Hematopoietic multipotent progenitor cell treated with erythropoietin and hydrocortisone succinate and interleukin-3 and kit ligand, for 17 days (in vitro differentiated cells): ENCODE results near the gene WEE1.
A peak's percentile ranks its signal among the peaks of the same experiment; 100 is the strongest.

Source experiments
- DNase-seq: peaks from one replicate; pipeline ENCODE4 v3.0.0-alpha.2; 2015; ENCODE audit warnings: low spot score

The WEE1 gene

GRCh38 chr11:9566561-9567063 lies 6.9 kb upstream of the WEE1 start:
- DNase-seq, result peak; percentile 24

- DNase-seq, result no peak
These were observed 6.1 kb upstream of the WEE1 start for GRCh38 chr11:9567401-9567800.

- DNase-seq, result no peak
These were observed 5.2 kb upstream of the WEE1 start for GRCh38 chr11:9568161-9568853.

- peak; percentile 21 for DNase-seq
These were observed 4.4 kb upstream of the WEE1 start for GRCh38 chr11:9568854-9569587.

GRCh38 chr11:9569588-9570164 lies 3.8 kb upstream of the WEE1 start:
- DNase-seq, result no peak

DNA sequence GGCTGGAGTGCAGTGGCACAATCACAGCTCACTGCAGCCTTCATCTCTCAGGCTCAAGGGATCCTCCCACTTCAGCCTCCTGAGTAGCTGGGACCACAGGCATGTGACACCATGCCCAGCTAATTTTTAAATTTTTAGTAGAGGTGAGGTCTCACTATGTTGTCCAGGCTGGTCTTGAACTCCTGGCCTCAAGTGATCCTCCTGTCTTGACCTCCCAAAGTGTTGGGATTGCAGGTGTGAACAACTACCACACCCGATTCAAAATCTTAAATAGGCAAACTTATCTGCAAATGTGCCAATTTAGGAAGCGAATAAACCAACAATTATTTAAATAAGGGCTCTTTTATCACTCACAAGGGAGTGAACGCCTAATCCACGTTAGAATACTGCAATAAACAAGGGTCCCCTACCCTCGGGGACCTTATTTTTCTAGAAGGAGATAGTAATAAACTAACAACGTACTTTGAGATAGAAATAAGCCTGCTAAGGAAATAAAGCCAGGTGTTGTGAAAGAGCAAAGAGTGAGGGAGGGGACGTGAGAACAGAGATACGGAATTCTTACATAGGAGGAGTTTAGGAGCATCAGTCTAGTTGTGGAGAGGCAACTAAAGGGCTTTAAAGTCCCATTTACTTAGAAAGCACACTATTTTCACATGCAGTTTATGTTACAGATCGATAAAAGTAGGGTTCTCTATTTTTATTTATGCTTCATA lies 3.0 kb upstream of the WEE1 start:
- DNase-seq, result no peak

GRCh38 chr11:9571071-9571762 lies 2.3 kb upstream of the WEE1 start:
- DNase-seq, result no peak

DNA sequence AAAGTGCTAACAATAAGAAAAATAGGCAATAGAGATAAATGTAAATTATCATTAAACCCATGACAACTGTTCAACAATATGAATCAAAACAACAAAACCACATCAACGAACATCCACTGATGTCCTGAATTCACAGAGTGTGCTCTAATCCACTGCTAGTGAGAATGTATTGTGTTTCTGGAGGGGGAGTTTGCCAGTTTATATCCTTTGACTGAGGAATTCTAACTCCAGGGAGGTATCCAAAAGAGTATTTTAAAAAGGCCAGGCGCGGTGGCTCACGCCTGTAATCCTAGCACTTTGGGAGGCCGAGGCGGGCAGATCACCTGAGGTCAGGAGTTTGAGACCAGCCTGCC lies 1.7 kb upstream of the WEE1 start:
- DNase-seq, result no peak

DNA sequence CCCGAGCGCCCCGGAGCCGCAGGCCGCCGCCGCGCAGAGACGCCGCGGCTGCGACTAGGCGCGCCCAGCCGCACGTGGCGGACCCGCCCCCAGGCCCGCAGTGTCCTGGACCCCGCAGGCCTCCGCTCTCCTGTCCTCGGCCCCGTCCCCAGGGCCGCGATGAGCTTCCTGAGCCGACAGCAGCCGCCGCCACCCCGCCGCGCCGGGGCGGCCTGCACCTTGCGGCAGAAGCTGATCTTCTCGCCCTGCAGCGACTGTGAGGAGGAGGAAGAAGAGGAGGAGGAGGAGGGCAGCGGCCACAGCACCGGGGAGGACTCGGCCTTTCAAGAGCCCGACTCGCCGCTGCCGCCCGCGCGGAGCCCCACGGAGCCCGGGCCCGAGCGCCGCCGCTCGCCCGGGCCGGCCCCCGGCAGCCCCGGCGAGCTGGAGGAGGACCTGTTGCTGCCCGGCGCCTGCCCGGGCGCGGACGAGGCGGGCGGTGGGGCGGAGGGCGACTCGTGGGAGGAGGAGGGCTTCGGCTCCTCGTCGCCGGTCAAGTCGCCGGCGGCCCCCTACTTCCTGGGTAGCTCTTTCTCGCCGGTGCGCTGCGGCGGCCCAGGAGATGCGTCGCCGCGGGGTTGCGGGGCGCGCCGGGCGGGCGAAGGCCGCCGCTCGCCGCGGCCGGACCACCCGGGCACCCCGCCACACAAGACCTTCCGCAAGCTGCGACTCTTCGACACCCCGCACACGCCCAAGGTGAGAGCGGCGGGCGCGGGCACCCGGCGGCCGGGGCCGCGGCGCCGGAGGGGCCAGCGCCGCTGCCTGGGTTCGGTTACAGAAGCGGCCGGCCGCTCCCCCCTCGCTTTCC lies 528 bp downstream of the WEE1 start:
- DNase-seq, result no peak

- no peak for DNase-seq
These were observed 1.3 kb downstream of the WEE1 start for GRCh38 chr11:9574622-9575259.

DNA sequence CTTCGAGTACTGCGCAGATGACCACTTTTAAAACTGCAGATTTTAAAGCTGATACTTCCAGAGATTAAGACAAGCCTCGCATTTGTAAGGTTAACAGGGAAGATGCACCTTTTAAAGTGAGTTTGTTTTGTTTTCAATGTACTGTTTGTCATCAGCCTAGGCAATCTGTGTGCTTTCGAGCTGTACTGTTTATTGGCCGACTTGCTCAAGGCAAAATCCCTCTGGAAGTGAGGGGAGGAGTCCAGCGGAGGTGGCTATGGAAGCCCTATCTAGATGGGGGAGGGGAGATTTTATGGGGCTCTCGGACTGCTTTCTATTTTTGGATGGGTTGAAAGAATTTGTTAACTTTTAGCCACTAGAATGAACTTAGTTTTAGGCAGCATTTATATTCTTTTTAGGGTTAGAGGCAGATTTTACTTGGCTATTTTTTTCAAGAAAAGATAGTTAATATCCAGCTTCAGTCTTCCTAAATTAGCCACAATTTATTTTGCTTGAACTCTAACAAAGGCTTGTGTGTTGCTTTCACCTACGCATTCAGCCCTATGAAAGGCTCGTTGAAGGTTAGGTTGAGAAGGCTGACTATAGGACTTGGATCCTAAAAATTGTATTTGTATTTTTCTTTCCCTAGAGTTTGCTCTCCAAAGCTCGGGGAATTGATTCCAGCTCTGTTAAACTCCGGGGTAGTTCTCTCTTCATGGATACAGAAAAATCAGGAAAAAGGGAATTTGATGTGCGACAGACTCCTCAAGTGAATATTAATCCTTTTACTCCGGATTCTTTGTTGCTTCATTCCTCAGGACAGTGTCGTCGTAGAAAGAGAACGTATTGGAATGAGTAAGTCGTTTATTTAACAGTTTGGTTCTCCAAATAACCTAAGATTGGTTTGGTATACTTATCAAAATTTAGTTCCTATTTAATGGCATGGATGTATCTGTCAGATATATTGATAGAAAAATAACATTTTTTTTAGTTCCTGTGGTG lies 2.1 kb downstream of the WEE1 start:
- DNase-seq, result peak; percentile 61

DNA sequence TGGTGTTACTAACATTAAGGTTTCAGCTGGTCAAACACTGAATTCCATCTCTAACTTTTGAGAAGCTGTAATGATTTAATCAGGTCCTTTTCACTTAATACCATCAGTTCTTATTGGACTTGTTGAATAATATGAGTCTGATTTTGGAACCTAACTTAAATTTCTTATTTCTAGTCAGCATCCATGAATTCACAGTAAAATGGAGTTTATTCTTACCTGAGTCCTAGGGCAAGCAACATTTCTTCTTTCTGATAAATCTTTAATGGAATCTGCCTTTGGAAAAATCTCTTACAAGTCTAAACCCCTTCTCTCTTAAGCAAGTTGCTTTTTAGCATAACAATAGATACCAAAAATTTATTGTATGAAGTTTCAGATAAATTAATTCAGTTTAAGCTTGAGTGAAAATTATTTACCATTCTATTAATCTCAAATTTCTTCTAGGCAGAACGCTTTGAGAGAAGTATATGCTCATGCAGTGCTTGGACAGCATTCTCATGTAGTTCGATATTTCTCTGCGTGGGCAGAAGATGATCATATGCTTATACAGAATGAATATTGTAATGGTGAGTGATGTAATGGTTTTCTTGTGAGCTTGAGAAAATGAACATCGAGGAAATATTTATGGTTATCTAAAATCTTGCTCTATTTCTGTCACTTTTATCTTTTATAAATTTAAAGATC lies 3.4 kb downstream of the WEE1 start:
- no peak for DNase-seq

GRCh38 chr11:9577556-9577955 lies 4.1 kb downstream of the WEE1 start:
- no peak for DNase-seq

- DNase-seq, result no peak
These were observed 7.4 kb downstream of the WEE1 start for GRCh38 chr11:9580894-9581293.

- no peak for DNase-seq
These were observed 8.2 kb downstream of the WEE1 start for GRCh38 chr11:9581556-9582161.

GRCh38 chr11:9590717-9591116 lies 17.2 kb downstream of the WEE1 start:
- no peak for DNase-seq

DNA sequence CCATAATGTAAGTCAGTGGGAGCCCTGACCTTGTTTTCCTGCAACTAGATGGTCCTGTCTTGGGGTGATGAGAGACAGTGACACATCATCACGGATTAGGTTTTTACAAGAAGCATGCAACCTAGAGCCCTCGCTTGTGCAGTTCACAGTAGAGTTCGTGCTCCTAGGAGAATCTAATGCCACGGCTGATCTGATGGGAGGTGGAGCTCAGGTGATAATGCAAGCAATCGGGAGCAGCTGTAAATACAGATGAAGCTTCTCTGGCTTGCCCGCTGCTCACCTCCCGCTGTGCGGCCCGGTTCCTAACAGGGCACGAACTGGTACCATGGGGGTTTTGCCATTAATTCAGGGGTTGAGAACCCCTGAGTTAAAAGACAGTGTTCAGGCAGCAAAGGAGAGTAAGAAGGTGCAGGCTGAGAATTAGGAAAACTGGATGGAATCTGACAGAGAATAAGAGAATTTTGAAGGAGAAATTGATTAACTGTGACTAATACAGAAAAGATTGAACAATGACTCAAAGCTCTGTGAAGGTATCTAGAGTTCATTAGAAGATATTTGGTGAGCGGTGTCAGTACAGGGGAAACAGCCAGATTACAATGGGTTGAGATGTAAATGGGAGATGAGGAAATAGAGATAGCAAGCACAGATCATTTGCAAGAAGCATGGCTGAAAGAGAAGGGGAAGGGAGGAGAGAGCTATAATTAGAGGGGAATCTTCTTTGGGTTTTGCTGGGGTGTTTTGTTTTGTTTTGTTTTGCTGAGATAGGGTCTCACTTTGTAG lies 21.0 kb downstream of the WEE1 start:
- DNase-seq, result no peak
